GM18861 (cell line): ENCODE results near the gene WRNIP1.
A peak's percentile ranks its signal among the peaks of the same experiment; 100 is the strongest.
"Not testable (repeated sequence)": the region's sequence is repeated elsewhere in the genome, so short reads cannot be mapped to it uniquely, and the experiment has no call there.

Experiments used
- ATAC-seq: cut with Tn5 transposase; IDR thresholded peaks from one replicate; pipeline ENCODE4 v1.9.1; 2021; ENCODE audit not compliant: unreplicated experiment

Gene WRNIP1

DNA sequence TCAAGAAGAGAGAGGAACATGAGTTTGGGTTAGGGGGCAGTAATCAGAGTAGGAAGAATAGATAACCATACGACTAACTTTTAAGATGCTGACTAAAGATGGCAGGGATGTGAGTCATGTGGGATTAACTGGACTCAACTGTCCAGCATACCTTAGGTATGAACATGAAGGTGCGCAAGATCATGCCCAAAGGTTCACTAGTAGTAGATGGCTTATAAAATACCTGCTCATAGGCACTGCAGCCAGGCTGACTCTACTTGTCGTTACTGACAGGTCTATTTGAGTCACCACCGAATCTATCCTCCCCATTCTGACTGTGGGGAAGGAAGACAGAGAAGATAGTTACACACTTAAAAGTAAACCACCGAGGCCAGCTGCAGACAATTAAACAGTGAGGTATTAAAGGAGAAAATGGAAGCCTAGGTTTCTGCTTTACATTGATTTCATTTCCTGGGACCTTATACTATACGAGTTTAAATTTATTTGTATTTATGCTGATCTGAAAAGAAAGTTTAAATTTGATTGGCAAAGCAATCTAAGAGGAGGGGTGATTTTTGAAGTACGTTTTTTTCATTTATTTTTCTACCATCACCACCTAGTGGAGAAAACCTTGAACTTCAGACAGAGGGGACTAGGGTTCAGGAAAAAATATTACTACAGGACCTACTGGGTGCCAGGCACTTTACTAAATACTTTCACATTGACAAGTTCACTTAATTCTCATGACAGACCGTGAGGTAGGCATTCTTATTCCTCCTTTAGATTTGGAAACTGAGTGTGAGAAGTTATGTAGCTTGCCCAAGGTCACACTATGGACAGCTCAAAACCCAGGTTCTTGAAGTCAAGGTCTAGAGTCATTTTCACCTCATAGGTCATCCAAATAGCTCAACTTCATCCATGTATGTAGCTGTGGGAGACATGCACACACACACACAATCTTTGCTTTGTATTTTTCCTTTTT is 4.0 kb upstream of the WRNIP1 start:
- ATAC-seq = no peak

GRCh38 chr6:2762868-2763267 is 2.3 kb upstream of the WRNIP1 start:
- ATAC-seq = not testable (repeated sequence)

GRCh38 chr6:2763345-2763841 is 1.8 kb upstream of the WRNIP1 start:
- ATAC-seq = no peak

DNA sequence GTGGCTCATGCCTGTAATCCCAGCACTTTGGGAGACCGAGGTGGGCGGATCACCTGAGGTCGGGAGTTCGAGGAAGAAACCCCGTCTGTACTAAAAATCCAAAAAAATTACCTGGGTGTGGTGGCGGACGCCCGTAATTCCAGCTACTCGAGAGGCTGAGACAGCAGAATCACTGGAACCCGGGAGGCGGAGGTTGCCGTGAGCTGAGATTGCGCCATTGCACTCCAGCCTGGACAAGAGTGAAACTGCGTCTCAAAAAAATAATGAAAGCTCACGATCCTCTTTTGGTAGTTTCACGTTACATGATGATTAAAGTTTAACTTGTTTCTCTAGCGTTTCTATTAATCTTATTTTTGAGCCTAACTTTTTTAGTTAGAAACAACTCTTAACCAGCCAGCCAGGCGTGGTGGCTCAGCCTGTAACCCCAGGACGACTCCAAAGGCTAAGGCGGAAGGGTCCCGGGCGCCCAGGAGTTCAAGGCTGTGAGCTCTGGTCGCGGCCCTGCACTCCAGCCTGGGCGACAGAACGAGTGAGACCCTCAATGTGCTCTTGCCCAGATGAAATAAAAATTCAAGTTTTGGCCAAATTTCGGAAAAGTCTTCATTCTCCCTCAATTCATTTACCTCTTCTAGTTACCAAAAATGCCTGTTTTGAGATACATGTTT is 1.2 kb upstream of the WRNIP1 start:
- ATAC-seq = no peak

GRCh38 chr6:2764610-2765165 is 505 bp upstream of the WRNIP1 start:
- ATAC-seq = peak; percentile 29

- ATAC-seq = peak; percentile 18
Measured at GRCh38 chr6:2765896-2766766, 938 bp downstream of the WRNIP1 start.

- no peak for ATAC-seq
Measured at GRCh38 chr6:2766767-2767656, 1.8 kb downstream of the WRNIP1 start.

- no peak for ATAC-seq
Measured at GRCh38 chr6:2767657-2768524, 2.7 kb downstream of the WRNIP1 start.

DNA sequence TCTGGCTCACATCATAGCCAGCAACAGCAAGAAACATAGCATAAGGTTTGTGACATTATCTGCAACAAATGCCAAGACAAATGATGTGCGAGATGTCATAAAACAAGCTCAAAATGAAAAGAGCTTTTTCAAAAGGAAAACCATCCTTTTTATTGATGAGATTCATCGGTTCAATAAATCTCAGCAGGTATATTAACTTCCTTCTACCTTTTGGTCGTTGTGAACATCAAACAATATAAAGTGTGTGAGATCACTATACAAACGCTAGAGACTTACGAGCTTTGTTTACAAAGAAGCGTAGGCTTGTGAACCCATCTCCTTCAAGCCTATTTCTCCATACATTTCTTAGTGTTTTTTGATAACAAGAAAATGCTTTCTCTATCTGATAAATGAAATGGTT is 3.5 kb downstream of the WRNIP1 start:
- ATAC-seq = no peak

GRCh38 chr6:2770171-2770570 is 5.0 kb downstream of the WRNIP1 start:
- ATAC-seq = no peak

DNA sequence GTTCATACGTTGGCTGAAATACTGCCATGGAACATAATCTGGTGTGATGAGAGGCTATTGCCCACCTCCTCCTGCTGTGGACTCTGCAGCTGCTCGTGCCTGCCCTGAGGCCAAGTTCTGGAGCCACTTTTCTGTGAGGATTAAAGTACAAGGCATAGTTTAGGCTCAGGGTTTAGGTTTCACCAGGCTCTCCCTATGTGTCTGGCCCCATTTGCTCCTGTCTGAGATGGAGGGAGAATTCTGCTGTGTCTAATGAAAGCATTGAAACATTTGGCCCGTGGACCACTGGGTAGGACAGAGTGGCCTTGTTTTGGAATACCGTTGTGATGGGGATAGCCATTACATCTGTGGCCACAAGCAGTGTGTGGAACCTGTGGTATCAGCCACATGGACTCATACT is 5.9 kb downstream of the WRNIP1 start:
- no peak for ATAC-seq

DNA sequence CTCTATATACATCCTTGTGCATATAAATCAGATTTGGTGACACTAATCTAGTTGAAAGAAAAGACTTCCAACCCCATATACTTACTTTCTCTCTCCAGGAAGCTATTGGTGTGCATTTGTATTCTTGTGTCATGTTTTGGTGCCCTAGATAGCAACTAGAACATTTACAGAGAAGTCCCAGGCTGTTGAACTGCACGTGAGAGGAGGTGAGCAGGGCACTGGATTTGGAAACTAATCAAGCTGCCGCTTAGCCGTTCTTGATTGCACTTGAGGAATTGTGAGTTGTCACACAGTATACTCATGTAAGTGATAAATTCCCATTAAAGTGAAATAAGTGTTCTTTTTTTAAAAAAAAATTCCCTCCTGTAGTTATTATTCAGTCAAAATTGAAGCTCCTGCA is 7.6 kb downstream of the WRNIP1 start:
- ATAC-seq = no peak

- ATAC-seq = no peak
Measured at GRCh38 chr6:2773449-2773848, 8.3 kb downstream of the WRNIP1 start.

- no peak for ATAC-seq
Measured at GRCh38 chr6:2775003-2775402, 9.8 kb downstream of the WRNIP1 start.

DNA sequence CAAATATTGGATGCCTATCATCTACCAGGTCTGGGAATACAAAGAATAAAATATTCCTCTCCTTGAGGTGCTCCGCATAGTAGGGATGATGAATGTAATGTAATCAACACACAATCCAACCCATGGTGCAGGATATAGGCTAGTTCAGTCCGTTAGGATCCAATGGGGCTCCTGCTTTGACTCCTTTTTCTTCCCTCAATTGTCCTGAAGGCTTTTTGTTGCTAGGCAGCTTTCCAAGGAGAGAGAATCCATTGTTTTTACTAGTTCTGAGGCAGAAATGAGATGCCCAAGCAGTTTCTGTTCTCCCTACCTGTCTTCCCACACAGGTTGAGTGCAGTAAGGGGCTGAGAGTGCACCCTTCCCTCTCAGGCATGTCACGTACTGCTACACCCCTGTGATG is 12.1 kb downstream of the WRNIP1 start:
- no peak for ATAC-seq

GRCh38 chr6:2780102-2780737 is 15.0 kb downstream of the WRNIP1 start:
- ATAC-seq = no peak

DNA sequence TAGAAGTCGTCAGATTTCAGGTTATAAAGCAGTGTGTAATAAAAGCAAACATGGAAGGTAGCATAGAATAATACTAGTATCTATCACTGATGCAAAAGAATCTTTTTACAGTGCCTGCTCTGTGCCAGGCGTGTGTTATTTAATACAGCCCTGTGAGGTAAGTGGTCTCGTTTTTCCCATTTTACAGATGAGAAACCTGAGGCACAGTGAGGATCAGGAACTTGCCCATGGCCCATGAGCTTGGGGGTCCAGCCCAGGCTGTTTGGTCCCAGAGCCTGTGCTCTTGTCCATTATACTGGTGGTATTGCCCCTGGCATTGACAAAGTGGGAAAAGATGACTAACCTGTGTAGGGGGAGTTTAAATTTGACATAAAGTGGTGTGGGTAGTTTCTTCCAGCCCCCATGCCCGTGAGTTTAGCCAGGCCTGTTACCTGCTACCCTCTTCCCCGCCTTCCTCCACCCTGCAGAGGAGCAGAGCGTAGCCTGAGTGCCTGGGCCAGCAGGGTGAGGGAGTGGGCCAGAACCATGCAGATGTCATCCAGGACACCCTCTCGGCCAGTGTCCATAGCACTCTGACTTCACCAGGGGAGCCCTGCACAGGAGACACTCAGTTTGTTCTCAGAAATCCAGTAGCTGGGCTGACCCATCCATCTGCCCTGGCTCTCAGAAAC is 16.6 kb downstream of the WRNIP1 start:
- no peak for ATAC-seq

DNA sequence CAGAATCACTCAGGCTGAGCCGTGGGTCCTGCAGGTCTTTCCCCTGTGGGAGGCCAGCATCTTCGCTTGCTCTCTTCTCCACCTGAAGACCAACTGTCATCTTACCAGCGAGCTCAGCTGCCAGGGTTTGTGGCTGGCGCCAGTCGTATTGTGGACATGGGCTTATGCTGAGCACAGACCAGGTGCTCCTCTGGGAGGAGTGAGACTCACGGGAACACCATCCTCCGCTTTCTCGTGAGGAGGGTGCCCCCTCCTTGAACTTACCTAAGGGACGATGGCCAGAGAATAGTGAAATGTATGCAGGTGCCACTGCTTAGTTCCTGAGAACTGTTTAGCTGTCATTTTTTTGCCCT is 17.1 kb downstream of the WRNIP1 start:
- no peak for ATAC-seq
